ENCODE measurements around the gene FBXO3.

FBXO3 gene

DNA sequence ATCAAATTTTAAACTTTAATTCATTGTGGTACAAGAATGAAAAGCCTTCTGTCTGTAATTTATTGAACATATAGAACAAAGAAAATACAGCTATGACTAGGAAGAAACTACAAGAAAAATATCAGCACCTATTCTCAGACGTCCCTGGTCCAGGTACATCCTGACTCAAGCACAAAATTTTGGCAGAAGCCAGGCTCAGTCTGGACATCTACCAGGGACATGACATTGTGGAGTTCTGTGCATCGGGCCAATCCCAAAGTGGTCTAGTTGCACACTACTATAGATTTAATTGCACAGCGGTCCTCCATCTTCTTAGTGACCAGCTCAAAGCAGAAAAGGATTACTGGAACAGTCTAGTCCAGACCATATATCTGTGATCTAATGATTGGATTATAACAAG is 22.4 kb downstream of the FBXO3 start:
- Histone ChIP-seq H3K27me3 (ENCODE audit: low read depth) (no peaks in the 10 kb centered on the region), H3K9me3 (no peaks in the 10 kb centered on the region), H3K36me3 (replicated peaks) (peaks cover 14% of the 10 kb centered on the region), H3K4me3 (no peak overlapping the region), H3K4me1 (no peaks in the 10 kb centered on the region)
- in situ Hi-C loops (cut with MboI; ENCODE audit: low sequenced_read_pairs), result no loop called here
- no peak for DNase-seq (ENCODE audit: low spot score in 2 of 2)

DNA sequence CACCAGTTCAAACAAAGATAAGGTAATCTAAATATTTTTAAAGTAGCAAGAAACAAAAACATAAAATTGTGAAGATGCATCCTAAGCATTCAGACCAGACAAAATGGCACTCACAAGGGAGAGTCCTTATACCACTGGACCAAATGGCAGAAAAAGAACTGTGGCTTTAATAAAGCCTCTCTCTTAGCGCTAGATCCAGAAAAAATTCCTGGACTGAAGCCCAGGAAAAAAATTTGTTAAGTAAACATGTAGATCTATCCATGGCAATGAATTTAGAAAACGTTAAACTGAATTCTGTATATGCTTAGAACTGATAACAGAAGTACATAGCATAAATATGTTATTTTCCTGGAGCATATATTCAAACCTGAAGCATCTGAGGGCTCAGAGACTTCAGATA is 26.3 kb downstream of the FBXO3 start:
- H3K27me3 ChIP-seq (ENCODE audit: low read depth), result no peaks in the 10 kb centered on the region
- H3K36me3 ChIP-seq (replicated peaks), result peaks cover 15% of the 10 kb centered on the region
- H3K4me1 ChIP-seq, result peaks cover 5% of the 10 kb centered on the region
- in situ Hi-C loops (cut with MboI; ENCODE audit: low sequenced_read_pairs), result no loop called here
- no peaks in the 10 kb centered on the region for H3K9me3 ChIP-seq
- DNase-seq (ENCODE audit: low spot score in 2 of 2), result no peak
- no peak overlapping the region for H3K4me3 ChIP-seq

DNA sequence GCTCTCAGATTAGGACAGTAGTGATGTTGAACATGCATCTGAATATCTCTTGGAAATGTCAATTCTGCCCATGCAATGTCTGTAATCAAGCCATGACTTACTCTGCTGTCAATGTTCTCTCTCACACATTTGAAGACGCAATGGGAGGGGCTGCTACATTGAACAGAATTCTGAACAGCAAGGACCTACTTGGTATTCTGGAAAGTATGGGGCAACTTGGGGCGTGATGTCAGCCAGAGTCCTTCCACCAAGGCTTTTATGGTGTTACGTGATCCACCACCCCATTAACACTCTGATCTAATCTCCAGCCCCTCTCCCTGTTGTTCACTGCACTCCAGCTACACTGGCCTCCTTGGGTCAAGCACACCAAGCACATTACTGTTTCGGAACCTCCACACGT is 31.0 kb downstream of the FBXO3 start:
- in situ Hi-C loops (cut with MboI; ENCODE audit: low sequenced_read_pairs), result no loop called here
- no peak overlapping the region for H3K4me3 ChIP-seq

DNA sequence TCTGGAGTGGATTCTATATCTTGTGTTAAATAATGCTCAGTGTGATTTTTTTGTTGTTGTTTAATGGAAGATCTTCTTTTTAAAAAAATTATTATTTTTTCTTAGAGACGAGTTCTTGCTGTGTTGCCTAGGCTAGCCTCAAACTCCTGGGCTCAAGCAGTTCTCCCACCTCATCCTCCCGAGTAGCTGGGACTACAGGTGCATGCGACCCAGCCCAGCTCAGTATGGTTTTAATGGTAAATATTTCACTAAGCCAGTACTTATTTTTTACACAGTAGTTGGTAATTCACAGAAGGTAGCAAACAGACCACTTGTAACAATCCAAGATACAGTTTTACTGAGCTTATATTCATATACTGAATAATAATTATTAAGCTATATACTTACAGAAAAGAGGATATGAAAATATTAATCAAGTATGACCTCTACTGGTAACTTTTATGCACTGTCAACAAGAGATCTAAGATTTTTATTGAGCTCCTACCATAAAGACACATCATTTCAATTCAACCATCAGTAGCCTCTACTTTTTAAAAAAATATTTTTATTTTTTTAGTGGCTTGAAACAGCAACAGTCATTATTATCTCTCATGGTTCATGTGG is 32.0 kb downstream of the FBXO3 start:
- Histone ChIP-seq H3K36me3 (replicated peaks) (peaks cover 14% of the 10 kb centered on the region; the same call in 1 of the 2 replicates), H3K27me3 (ENCODE audit: low read depth) (no peaks in the 10 kb centered on the region), H3K4me1 (peaks cover 5% of the 10 kb centered on the region), H3K9me3 (no peaks in the 10 kb centered on the region), H3K4me3 (no peak overlapping the region)
- in situ Hi-C loops (cut with MboI; ENCODE audit: low sequenced_read_pairs), result no loop called here
- DNase-seq (ENCODE audit: low spot score in 2 of 2), result no peak

More for the DNA sequence above, 31.0 kb downstream of the FBXO3 start:
- Histone ChIP-seq H3K4me1 (peaks cover 5% of the 10 kb centered on the region), H3K9me3 (no peaks in the 10 kb centered on the region), H3K36me3 (replicated peaks) (peaks cover 14% of the 10 kb centered on the region; the same call in 1 of the 2 replicates), H3K27me3 (ENCODE audit: low read depth) (no peaks in the 10 kb centered on the region)
- DNase-seq (ENCODE audit: low spot score in 2 of 2), result no peak

DNA sequence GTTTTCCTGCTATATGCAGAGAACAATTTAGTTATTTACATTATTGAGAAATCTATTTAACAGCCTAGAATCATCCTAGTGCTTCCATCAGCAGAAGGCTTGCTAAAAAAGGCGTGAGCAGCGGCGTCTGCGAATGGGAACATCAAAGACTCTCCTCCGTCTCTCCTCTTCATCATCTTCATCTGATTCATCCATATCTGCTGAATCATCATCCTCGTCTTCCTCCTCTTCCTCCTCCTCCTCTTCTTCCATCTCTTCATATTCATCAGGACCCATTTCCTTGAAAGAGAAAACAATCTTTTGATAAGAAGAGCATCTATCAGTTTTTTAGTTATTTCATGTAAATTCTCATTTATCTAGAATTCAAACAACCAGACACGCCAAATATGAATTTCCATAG is 32.5 kb downstream of the FBXO3 start:
- in situ Hi-C loops (cut with MboI; ENCODE audit: low sequenced_read_pairs), result no loop called here
- Histone ChIP-seq H3K36me3 (replicated peaks) (peaks cover 10% of the 10 kb centered on the region; the same call in 1 of the 2 replicates), H3K27me3 (ENCODE audit: low read depth) (no peaks in the 10 kb centered on the region), H3K4me1 (peaks cover 7% of the 10 kb centered on the region), H3K4me3 (no peak overlapping the region), H3K9me3 (no peaks in the 10 kb centered on the region)
- DNase-seq (ENCODE audit: low spot score in 2 of 2), result no peak

DNA sequence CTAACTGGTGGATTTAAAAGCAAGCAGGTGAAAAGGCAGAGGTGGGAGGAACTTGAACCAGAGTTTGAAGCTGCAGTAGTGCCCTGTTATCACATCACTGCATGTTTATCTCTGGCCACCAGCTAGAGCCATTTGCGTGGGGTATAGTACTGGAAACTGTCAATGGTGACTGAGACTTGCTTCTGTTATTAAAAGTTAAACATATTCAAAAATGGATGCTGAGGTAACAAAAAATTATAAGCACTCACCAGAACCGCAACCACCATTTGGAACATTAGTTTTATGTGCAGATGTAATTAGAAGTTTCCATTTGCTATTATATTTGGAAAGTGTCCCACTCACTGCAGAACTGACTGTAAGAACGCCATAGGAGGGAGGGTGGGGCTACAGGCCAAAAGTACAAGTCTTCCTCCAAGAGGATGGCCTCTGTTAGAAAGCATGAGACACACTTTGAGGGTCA is 36.9 kb downstream of the FBXO3 start:
- Histone ChIP-seq H3K4me3 (no peak overlapping the region), H3K36me3 (replicated peaks) (peaks cover 6% of the 10 kb centered on the region), H3K27me3 (ENCODE audit: low read depth) (no peaks in the 10 kb centered on the region), H3K4me1 (peaks cover 11% of the 10 kb centered on the region), H3K9me3 (no peaks in the 10 kb centered on the region)
- no peak for DNase-seq (ENCODE audit: low spot score in 2 of 2)
- in situ Hi-C loops (cut with MboI; ENCODE audit: low sequenced_read_pairs), result no loop called here

DNA sequence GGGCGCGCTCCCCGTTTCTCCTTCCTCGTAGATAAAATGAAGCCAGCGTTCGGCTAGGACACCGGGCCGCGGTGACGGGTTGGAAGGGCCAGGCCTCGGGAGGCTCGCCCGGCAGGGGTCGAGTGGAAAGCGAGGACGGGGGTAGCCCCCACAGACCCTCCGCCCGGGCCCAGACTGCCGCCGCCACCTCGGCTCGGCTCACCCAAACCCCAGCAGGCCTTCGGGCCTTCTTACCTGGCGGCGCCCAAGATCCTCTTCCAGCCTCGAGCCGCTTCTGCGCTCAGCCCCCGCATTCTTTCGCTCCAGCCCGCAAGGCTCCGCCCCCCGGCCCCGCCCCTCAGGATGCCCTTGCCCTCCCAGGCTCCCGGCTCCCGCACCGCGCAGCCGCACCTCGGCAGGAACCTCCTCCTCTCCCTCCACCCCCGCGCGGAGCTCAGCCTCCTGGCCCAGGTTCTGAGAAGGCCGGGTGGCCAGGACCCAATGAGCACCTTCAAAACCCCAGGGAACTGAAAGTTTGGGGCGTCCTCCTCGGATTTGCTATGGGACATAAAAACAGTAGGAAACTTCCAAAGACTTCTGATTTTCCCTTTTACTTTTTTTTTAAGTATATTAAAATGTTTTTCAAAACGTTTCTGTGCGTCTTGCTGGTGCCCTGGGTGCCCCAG is 38.0 kb downstream of the FBXO3 start, which contains the start of gene CD59:
CD59 (minus strand) TSS at position 276 of the 665 bp plus-strand sequence. CDS start 13,978 bp downstream, outside the sequence.
- Histone ChIP-seq H3K36me3 (replicated peaks) (peaks cover 8% of the 10 kb centered on the region), H3K4me1 (peaks cover 11% of the 10 kb centered on the region), H3K27me3 (ENCODE audit: low read depth) (no peaks in the 10 kb centered on the region), H3K4me3 (peak within 1 kb of the TSS; percentile 81), H3K9me3 (no peaks in the 10 kb centered on the region)
- in situ Hi-C loops (cut with MboI; ENCODE audit: low sequenced_read_pairs), result no loop called here
- DNase-seq (ENCODE audit: low spot score in 2 of 2), result peak; percentile 89 to 98

DNA sequence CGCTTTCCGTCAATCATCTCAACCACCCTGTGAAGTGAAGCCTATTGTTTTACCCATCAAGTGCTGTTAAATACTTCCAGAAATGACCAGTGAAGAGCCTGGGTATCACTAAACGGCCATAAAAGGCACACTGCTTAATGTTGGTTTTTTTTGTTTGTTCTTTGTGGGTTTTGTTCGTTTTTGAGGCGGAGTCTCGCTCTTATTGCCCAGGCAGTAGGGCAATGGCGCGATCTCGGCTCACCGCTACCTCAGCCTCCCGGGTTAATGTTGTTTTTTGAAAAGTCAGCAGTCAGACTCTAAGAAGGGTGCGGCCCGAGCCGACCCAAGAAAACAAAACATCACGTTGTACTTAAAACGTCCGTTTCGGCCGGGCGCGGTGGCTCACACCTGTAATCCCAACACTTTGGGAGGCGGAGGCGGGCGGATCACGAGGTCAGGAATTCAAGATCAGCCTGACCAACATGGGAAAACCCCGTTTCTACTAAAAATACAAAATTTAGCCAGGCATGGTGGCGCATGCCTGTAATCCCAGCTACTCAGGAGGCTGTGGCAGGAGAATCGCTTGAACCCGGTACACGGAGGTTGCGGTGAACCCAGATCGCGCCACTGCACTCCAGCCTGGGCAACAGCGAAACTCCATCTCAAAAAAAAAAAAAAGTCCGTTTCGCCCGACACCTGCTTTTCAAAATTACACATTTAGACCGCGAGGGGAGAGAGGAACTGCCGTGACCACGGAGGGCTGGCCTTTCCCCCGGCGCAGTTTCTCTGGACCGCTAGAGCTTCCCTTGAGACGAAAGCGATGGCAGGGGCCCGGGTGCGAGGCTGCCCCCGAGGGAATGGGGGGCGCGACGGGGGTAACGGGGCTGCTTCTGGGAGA is 38.8 kb downstream of the FBXO3 start:
- peaks cover 8% of the 10 kb centered on the region for H3K36me3 ChIP-seq (replicated peaks)
- peak overlapping the region; percentile 81 for H3K4me3 ChIP-seq
- in situ Hi-C loops (cut with MboI; ENCODE audit: low sequenced_read_pairs), result no loop called here
- no peaks in the 10 kb centered on the region for H3K27me3 ChIP-seq (ENCODE audit: low read depth)
- DNase-seq (ENCODE audit: low spot score in 2 of 2), result peak; percentile 8 to 53
- H3K4me1 ChIP-seq, result peaks cover 11% of the 10 kb centered on the region
- no peaks in the 10 kb centered on the region for H3K9me3 ChIP-seq

DNA sequence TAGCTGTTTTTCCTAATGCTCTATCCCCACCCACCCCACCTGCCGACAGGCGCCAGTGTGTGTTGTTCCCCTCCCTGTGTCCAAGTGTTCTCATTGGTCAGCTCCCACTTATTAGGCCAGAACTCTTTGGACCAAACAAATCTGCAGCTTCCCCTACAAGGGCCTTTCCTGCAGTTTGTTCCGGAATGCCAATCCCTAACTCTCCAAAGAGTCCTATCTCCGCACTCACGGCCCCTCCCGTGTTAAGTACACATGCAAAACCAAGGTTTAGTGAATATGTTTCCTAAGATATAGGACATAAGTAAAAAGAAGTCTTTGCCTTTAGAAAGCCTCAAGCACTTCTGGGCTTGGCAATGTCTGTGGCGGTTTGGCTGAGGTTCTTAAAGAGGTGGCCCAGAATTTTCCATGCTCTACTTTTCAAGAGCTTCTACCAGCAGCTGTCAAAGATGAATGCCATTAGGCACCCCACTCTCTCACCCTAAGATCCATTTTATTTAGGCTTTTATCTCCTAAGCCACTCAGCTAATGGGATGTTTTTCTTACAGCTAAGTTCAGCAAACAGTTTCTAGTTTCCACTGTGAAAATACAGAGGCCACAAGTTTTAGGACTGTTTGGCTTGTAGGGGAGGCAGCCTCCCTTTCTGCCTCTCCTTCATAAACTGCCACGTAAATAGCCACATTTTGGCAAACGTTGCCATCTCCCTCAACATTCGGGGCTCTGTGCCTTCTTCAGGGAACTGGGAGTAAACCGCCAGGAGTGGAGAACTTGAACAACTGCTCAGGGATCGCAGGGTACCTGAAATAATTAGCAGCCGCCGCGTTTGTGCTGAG is 39.7 kb downstream of the FBXO3 start:
- no peaks in the 10 kb centered on the region for H3K27me3 ChIP-seq (ENCODE audit: low read depth)
- DNase-seq (ENCODE audit: low spot score in 2 of 2), result no peak
- in situ Hi-C loops (cut with MboI; ENCODE audit: low sequenced_read_pairs), result no loop called here
- peaks cover 8% of the 10 kb centered on the region for H3K36me3 ChIP-seq (replicated peaks)
- H3K4me3 ChIP-seq, result peak overlapping the region; percentile 81
- H3K4me1 ChIP-seq, result peaks cover 11% of the 10 kb centered on the region
- no peaks in the 10 kb centered on the region for H3K9me3 ChIP-seq

DNA sequence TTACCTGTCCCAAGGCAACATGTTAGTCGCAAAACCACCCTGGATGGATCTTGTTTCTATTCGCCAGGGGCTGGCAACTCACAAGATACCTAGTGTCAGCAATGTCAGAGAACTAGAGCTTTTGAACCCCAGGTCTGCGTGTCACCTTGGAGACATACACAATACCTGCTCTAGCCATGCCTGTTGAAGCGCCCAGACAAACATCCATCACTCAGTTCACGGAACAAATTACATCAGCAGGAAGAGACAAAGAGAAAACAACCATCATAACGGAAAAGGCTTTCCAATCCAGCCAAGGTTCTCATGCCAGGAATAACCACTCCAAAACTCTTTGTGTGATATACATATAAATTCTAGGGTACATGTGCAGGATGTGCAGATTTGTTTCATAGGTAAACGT is 40.3 kb downstream of the FBXO3 start:
- H3K4me1 ChIP-seq, result peaks cover 11% of the 10 kb centered on the region
- H3K9me3 ChIP-seq, result no peaks in the 10 kb centered on the region
- H3K36me3 ChIP-seq (replicated peaks), result peaks cover 8% of the 10 kb centered on the region
- no peaks in the 10 kb centered on the region for H3K27me3 ChIP-seq (ENCODE audit: low read depth)
- in situ Hi-C loops (cut with MboI; ENCODE audit: low sequenced_read_pairs), result no loop called here
- DNase-seq (ENCODE audit: low spot score in 2 of 2), result no peak
- H3K4me3 ChIP-seq, result no peak overlapping the region

DNA sequence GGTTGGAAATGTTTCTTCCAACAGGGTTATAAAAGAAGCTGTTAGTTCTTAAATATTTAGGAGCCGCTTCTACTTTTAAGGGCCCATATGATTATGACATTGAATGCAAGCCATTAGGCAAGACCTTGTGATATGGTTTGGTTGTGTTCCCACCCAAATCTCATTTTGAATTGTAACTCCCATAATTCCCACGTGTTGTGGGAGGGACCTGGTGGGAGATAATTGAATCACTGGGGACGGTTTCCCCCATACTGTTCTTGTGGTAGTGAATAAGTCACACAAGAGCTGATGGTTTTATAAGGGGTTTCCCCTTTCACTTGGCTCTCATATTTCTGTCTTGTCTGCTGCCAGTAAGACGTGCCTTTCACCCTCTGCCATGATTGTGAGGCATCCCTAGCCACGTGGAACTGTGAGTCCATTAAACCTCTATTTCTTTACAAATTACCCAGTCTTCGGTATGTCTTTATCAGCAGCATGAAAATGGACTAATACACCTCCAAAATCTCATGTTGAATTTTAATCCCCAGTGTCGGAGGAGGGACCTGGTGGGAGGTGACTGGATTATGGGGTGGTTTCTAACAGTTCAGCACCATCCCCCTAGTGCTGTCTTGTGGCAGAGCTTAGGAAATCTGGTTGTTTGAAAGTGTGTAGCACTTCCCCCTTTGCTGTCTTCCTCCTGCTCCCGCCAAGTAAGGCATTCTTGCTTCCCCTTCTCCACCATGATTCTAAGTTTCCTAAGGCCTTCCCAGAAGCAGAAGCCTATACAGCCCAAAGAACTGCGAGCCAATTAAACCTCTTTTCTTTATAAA is 42.4 kb downstream of the FBXO3 start:
- Histone ChIP-seq H3K36me3 (replicated peaks) (peaks cover 8% of the 10 kb centered on the region), H3K4me1 (peaks cover 9% of the 10 kb centered on the region), H3K4me3 (no peak overlapping the region), H3K27me3 (ENCODE audit: low read depth) (no peaks in the 10 kb centered on the region), H3K9me3 (peaks cover 6% of the 10 kb centered on the region)
- no peak for DNase-seq (ENCODE audit: low spot score in 2 of 2)
- in situ Hi-C loops (cut with MboI; ENCODE audit: low sequenced_read_pairs), result no loop called here

DNA sequence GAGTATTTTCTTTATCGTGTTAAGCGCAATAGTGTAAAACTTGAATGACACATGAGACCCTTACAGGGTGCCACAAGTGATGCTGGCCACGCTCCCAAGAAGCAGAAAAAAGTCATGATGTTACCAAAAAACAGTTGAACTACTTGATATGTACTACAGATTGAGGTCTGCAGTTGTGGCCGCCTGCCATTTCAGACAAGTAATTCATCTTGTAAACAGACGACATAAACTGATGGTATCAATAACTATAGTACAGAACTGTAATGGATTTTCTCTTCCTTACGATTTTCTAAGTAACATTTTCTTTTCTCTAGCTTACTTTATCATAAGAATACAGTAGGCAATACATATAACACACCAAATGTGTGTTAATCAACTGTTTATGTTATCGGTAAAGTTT is 43.6 kb downstream of the FBXO3 start:
- Histone ChIP-seq H3K27me3 (ENCODE audit: low read depth) (no peaks in the 10 kb centered on the region), H3K4me3 (no peak overlapping the region), H3K36me3 (replicated peaks) (peaks cover 8% of the 10 kb centered on the region), H3K4me1 (peaks cover 5% of the 10 kb centered on the region; the same call in 1 of the 2 replicates), H3K9me3 (peaks cover 6% of the 10 kb centered on the region)
- in situ Hi-C loops (cut with MboI; ENCODE audit: low sequenced_read_pairs), result no loop called here
- no peak for DNase-seq (ENCODE audit: low spot score in 2 of 2)
